Measurements from ENCODE around the gene TMEM61.

Gene TMEM61

DNA sequence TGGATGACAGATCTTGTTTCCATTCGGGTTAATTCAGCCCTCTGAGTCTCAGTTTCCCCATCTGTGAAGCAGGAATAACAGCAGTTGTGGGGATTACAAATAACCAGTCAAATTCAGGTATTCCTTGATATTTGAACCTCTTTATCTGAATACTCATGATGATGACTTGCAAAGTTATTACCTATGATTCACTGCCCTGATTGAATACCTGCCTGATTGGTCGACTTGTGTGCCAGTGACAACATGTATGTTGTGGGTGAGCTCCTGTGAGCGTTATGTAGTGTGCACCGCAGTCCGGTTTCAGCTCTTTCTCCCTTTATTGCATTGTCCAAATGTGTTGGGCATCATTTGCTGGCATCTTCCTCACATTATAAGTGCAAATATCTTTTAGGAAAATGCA lies 9.5 kb upstream of the TMEM61 start:
- TF ChIP-seq, protein P1, sequence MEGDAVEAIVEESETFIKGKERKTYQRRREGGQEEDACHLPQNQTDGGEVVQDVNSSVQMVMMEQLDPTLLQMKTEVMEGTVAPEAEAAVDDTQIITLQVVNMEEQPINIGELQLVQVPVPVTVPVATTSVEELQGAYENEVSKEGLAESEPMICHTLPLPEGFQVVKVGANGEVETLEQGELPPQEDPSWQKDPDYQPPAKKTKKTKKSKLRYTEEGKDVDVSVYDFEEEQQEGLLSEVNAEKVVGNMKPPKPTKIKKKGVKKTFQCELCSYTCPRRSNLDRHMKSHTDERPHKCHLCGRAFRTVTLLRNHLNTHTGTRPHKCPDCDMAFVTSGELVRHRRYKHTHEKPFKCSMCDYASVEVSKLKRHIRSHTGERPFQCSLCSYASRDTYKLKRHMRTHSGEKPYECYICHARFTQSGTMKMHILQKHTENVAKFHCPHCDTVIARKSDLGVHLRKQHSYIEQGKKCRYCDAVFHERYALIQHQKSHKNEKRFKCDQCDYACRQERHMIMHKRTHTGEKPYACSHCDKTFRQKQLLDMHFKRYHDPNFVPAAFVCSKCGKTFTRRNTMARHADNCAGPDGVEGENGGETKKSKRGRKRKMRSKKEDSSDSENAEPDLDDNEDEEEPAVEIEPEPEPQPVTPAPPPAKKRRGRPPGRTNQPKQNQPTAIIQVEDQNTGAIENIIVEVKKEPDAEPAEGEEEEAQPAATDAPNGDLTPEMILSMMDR (IDR thresholded peaks at IDR 0.05; ENCODE audit: low read depth, low read length), result no peak
- no peak overlapping the region for H3K4me3 ChIP-seq (replicated peaks in 1 of 2; ENCODE audit: low read depth in 2 of 2, low read length in 2 of 2)
- no peak for DNase-seq (ENCODE audit: low read depth in 2 of 2)

DNA sequence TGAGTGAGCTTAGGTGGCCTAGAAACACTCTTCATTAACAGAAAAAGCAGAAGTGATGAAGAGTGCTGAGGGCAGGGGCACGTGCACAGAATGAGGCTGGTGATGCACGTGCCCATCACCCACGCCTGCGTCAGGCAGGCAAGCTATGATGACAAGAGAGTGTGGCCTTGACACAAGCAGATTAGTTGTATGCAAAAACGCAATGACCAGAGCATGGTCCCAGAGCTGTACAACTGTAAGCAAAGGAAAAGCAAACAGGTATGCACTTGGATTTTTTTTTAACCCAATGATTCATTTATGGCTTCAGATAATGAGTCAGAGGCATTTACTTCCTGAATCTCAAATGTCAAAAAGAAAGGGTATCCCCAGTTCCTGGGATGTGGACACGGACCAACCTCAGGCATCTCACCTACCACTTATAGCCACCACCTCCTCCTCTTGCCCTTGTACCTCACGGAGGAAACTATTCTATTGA lies 9.1 kb upstream of the TMEM61 start:
- H3K4me3 ChIP-seq (replicated peaks in 1 of 2; ENCODE audit: low read depth in 2 of 2, low read length in 2 of 2), result no peak overlapping the region
- TF ChIP-seq, protein P1 (IDR thresholded peaks at IDR 0.05; ENCODE audit: low read depth, low read length), result no peak
- peak in 1 of 2 donors; percentile 38 for DNase-seq (ENCODE audit: low read depth in 2 of 2)

DNA sequence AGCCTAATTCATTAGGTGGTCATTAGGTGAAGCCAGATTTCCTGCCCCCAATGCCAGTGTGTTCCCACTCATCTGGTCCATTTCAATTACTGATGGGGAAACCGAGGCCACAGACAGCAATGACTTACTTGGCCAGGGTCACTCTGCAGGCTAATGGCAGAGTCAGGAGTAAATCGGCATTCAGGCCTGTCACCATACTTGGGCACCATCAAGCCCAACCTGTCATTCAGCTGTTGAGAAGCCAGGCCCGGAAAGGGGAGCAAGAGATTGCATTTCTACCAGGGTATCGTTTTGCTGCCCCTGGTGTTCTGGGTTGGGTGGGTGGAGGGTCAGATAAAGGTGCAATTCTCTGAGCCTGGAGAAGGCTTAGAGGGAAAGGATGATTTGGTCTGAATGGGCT lies 8.0 kb upstream of the TMEM61 start:
- no peak overlapping the region for H3K4me3 ChIP-seq (replicated peaks in 1 of 2; ENCODE audit: low read depth in 2 of 2, low read length in 2 of 2)
- no peak for DNase-seq (ENCODE audit: low read depth in 2 of 2)
- TF ChIP-seq, protein P1 (IDR thresholded peaks at IDR 0.05; ENCODE audit: low read depth, low read length), result no peak

DNA sequence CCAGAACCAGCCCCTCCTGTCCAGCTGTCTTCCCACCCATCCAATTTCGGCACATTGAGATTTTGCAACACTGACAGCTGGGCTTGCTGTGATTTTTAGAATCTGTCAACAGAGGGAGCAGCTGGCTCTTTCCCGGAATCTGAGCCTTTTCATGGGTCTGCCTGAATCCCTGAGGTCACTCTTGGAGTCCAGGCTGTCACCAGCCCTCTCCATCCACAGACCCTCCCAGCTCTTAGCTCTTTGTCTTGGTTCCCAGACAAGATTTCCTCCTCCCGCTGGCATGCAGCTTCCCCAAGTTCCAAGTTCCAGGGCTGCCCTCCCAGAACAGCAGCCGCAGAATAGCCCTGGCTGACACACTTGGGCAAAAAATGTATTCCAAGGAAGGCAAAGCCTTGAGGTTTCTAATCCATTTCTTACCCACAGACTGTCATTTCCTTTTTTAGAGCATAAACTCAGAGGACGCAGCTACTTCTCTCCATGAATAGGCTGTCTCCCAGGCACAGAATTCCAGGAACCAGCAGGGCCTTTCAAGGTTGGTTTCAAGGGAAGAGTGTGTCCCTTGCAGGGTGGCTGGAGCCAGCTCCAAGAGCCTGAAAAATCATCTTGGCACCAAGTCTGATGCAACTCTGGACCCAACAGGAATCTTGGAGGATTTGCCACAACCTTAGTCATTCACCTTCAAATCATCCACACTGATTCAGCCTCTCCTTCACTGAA lies 7.1 kb upstream of the TMEM61 start:
- DNase-seq (ENCODE audit: low read depth in 2 of 2), result peak; percentile 51 to 77

DNA sequence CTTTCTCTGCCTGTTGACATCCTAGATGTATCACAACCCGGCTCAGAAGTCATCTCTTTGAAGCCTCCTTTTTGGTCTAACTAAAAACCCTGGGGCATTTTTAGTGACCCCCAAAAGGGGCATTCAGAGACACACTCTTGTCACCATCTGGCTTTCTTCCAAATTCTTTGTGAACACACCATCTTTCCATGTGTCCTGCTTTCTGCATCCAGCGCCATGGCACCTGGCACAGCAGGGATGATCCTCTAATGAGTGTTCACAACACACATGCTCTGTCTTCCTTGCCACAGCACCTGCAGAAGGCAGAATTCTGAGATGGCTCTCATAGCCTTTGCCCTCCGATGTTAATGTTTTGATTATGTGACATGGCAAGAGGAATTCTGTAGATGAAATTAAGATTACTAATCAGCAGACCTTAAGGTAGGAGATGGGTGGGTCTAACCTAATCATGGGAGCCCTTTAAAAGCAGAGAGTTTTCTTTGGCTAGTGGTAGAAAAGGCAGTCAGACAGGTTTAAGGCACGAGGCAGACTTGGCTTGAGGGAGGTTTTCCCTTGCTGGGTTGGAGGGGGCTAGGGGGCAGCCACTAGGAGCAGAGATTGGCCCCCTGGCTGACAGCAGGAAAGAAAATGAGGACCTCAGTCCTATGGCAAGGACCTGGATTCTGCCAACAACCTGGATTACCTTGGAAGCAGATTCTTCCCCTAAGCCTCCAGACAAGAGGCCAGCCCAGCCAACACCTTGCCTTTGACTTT lies 4.9 kb upstream of the TMEM61 start:
- TF ChIP-seq, protein P1 (IDR thresholded peaks at IDR 0.05; ENCODE audit: low read depth, low read length), result no peak
- no peak for DNase-seq (ENCODE audit: low read depth in 2 of 2)

More for the DNA sequence above, 7.1 kb upstream of the TMEM61 start:
- TF ChIP-seq, protein P1 (IDR thresholded peaks at IDR 0.05; ENCODE audit: low read depth, low read length), result peak; percentile 52
- H3K4me3 ChIP-seq (replicated peaks in 1 of 2; ENCODE audit: low read depth in 2 of 2, low read length in 2 of 2), result no peak overlapping the region

DNA sequence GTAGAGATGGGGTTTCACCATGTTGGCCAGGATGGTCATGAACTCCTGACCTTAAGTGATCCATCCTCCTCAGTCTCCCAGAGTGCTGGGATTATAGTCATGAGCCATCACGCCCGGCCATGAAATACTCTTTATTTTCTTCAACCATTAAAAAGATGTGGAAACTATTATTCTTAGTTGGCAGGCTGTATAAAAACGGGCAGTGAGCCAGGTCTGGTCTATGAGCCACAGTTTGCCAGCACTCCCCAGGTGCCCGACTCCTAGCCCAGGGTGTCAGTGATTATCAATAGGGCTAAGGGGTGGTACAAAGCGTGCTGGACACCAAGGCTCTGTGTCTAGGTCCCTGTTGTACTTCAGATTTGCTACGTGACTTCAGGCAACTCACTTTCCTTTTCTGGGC lies 3.7 kb upstream of the TMEM61 start:
- no peak overlapping the region for H3K4me3 ChIP-seq (replicated peaks in 1 of 2; ENCODE audit: low read depth in 2 of 2, low read length in 2 of 2)
- TF ChIP-seq, protein P1 (IDR thresholded peaks at IDR 0.05; ENCODE audit: low read depth, low read length), result no peak
- DNase-seq (ENCODE audit: low read depth in 2 of 2), result no peak

More for the DNA sequence above, 4.9 kb upstream of the TMEM61 start:
- H3K4me3 ChIP-seq (replicated peaks in 1 of 2; ENCODE audit: low read depth in 2 of 2, low read length in 2 of 2), result no peak overlapping the region
